Keratinocyte (primary cell): ENCODE measurements around the gene UGT1A4.

Experiments used
- EZH2 ChIP-seq: IDR thresholded peaks from one replicate; pipeline ENCODE4 v1.6.1; 2012; ENCODE audit warnings: inconsistent platforms, mild to moderate bottlenecking, low read length, moderate library complexity
- TF ChIP-seq, protein P1 (sequence below), 3 experiments: IDR thresholded peaks in 1 of 3; conservative IDR thresholded peaks in 1 of 3; optimal IDR thresholded peaks in 1 of 3; 2 replicates in 2 of 3; 3 replicates in 1 of 3; pipeline versions ENCODE3 to v1.5.1; 2011; ENCODE audit warnings: low read length in 3 of 3, mild to moderate bottlenecking in 3 of 3, moderate library complexity in 2 of 3, control low read depth in 1 of 3, inconsistent platforms in 1 of 3; ENCODE audit not compliant: insufficient read depth in 2 of 3; ENCODE audit errors: extremely low read depth in 1 of 3

GRCh38 chr2:233815861-233816260 is 97.3 kb downstream of the UGT1A4 start:
- TF ChIP-seq, protein P1, sequence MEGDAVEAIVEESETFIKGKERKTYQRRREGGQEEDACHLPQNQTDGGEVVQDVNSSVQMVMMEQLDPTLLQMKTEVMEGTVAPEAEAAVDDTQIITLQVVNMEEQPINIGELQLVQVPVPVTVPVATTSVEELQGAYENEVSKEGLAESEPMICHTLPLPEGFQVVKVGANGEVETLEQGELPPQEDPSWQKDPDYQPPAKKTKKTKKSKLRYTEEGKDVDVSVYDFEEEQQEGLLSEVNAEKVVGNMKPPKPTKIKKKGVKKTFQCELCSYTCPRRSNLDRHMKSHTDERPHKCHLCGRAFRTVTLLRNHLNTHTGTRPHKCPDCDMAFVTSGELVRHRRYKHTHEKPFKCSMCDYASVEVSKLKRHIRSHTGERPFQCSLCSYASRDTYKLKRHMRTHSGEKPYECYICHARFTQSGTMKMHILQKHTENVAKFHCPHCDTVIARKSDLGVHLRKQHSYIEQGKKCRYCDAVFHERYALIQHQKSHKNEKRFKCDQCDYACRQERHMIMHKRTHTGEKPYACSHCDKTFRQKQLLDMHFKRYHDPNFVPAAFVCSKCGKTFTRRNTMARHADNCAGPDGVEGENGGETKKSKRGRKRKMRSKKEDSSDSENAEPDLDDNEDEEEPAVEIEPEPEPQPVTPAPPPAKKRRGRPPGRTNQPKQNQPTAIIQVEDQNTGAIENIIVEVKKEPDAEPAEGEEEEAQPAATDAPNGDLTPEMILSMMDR (optimal IDR thresholded peaks at IDR 0.05 in 1 of 3, IDR thresholded peaks at IDR 0.05 in 1 of 3, conservative IDR thresholded peaks at IDR 0.05 in 1 of 3; ENCODE audit: extremely low read depth in 1 of 3, insufficient read depth in 2 of 3, low read length in 3 of 3) = no peak
- TF ChIP-seq EZH2 = no peak
